ENCODE data around the gene BLCAP.
"Not testable (repeated sequence)": the region's sequence is repeated elsewhere in the genome, so short reads cannot be mapped to it uniquely, and the experiment has no call there.

Gene BLCAP, protein sequence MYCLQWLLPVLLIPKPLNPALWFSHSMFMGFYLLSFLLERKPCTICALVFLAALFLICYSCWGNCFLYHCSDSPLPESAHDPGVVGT

DNA sequence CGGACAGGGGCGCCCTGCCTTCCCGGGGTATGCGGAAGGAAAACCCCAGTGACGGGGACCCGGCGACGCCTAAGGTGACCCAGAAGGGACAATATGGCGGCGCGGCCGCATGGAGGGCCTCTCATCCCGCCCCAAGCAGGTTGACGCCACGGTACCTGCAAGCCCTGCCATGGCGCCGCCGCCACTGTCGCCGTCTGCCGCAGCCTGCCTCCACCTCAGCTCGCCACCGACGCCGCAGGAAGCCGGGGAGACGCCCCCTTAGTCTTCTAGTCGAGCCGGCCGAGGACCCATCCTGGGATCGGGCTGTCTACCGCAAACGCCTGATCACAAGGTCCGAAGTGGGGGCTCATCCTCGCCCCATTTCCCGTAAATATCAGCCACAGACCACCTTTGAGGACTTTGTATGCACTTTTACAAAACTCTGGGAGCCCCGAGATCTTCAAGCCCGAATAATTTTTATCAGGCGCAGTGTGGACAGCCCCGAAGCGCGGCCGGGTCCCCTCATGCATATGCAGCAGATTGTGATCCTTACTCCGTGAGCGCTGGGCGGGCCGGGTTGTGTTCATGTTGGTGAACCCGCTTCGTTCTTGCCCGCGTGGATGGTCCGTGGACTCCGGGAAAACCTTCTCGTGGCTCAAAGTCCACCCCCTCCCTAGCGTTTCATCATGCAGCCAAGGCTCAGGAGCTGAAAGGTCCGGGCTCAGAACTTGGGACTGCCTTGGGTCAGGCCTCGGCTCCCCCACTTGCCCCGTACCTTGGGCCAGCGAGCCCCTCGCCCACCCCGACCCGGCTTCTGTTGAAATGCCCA lies at the start of gene BLCAP:
BLCAP (minus strand) TSS at position 239 of the 808 bp plus-strand sequence. CDS start 8,702 bp downstream, outside the sequence.
- Mint-ChIP-seq H3K27me3 (no peaks in the 10 kb centered on the region), H3K4me1 (peaks cover 53% of the 10 kb centered on the region), H3K27ac (peak within 1 kb of the TSS; percentile 100), H3K4me3 (peak within 1 kb of the TSS; percentile 89 to 94), H3K9me3 (no peaks in the 10 kb centered on the region)
- peak; percentile 92 to 93 for DNase-seq
- peak; percentile 92 for ATAC-seq

GRCh38 chr20:37577436-37577835 lies 49.8 kb upstream of the BLCAP start:
- H3K27me3 Mint-ChIP-seq: peaks cover 45% of the 10 kb centered on the region
- not testable (repeated sequence) for ATAC-seq, H3K27ac Mint-ChIP-seq, H3K9me3 Mint-ChIP-seq, H3K4me3 Mint-ChIP-seq, H3K4me1 Mint-ChIP-seq, DNase-seq

GRCh38 chr20:37576911-37577310 lies 49.2 kb upstream of the BLCAP start:
- no peaks in the 10 kb centered on the region for H3K4me1 Mint-ChIP-seq
- ATAC-seq: no peak
- no peak overlapping the region for H3K4me3 Mint-ChIP-seq
- H3K27ac Mint-ChIP-seq: peak overlapping the region in 1 of 2 donors; percentile 20
- H3K27me3 Mint-ChIP-seq: peaks cover 45% of the 10 kb centered on the region
- H3K9me3 Mint-ChIP-seq: no peaks in the 10 kb centered on the region
- DNase-seq: no peak

DNA sequence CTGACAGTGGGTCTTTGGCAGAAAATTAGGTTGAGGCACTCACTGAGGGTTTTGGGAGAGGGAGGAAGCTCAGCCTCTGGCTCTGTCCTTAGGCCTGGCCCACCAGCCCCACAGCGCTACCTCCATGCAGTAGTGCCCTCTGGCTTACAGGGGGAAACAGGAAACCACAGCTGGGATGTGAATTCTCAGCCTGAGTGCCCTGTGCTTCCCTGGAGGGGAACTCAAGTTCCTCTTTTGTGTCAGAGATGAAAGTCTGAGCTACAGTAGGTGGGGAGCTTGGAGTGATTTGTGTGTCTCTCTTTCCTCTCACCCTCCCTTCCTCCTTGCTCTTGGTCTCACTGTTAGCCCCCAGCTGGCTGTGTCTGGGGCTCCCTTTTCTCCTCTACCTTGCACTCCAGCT lies 48.2 kb upstream of the BLCAP start:
- Mint-ChIP-seq H3K9me3 (no peaks in the 10 kb centered on the region), H3K4me1 (no peaks in the 10 kb centered on the region), H3K27me3 (peaks cover 44% of the 10 kb centered on the region), H3K4me3 (no peak overlapping the region), H3K27ac (no peak overlapping the region)
- ATAC-seq: no peak
- DNase-seq: no peak

- H3K9me3 Mint-ChIP-seq: no peaks in the 10 kb centered on the region
- H3K27me3 Mint-ChIP-seq: peaks cover 54% of the 10 kb centered on the region
- H3K4me3 Mint-ChIP-seq: no peak overlapping the region
- ATAC-seq: no peak
- H3K4me1 Mint-ChIP-seq: no peaks in the 10 kb centered on the region
- no peak overlapping the region for H3K27ac Mint-ChIP-seq
- no peak for DNase-seq
Measured at GRCh38 chr20:37574199-37574890, 46.7 kb upstream of the BLCAP start.

DNA sequence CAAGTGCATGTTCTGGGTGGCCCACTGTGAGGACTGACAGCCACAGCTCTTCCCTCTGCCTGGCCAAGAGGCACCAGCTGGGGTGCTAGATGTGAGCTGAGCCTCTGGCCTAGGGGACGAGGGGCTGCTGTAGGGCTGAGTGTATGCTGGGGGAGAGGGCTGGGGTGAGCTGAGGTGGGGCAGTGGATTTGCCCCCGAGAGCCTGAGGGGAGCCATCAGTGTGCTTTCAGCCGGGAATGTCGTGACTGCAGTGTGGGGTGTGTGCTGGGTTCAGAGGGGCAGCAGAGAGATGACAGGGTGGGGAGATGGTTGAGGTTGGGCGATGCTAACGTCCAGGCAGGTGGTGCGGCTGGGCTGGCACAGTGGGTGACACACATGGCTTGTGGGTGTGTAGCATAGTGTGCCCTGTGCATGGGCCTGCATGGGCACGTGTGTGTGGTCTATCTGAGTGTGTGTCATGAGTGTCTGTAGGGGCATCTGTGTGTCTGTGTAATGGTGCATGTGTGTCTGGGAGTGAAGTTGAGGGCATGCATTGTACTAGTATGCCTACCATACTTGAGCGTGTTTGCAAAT lies 46.0 kb upstream of the BLCAP start:
- Mint-ChIP-seq H3K27me3 (peaks cover 60% of the 10 kb centered on the region), H3K27ac (no peak overlapping the region)

DNA sequence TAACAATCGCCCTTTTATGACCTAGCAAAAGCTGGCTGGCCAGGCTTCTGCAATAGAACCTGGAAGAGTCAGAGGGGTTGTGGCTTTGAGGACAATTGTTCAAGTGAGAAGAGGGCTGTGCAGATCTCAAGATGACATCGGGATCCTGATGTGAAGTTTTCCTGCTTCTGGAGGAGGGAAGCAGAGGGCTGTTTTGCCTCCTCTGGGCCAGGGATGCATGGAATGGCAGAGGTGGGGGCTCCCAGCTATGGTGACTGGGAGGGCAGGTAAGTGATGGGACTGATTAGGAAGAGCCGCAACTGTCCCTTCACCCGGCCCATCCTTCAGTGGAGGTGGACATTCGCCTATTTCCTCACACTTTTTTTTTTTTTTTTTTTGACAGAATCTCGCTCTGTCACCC lies 43.4 kb upstream of the BLCAP start:
- Mint-ChIP-seq H3K4me1 (peaks cover 6% of the 10 kb centered on the region), H3K27ac (no peak overlapping the region), H3K4me3 (no peak overlapping the region), H3K27me3 (peaks cover 76% of the 10 kb centered on the region), H3K9me3 (no peaks in the 10 kb centered on the region)
- DNase-seq: no peak
- no peak for ATAC-seq

More for the DNA sequence above, 46.0 kb upstream of the BLCAP start:
- DNase-seq (no peak), ATAC-seq (no peak)
- Mint-ChIP-seq H3K4me1 (no peaks in the 10 kb centered on the region), H3K9me3 (no peaks in the 10 kb centered on the region), H3K4me3 (no peak overlapping the region)

- no peak overlapping the region for H3K4me3 Mint-ChIP-seq
- H3K27me3 Mint-ChIP-seq: peaks cover 82% of the 10 kb centered on the region
- H3K27ac Mint-ChIP-seq: no peak overlapping the region
- ATAC-seq: no peak
- H3K9me3 Mint-ChIP-seq: no peaks in the 10 kb centered on the region
- no peak for DNase-seq
- peaks cover 6% of the 10 kb centered on the region for H3K4me1 Mint-ChIP-seq
Measured at GRCh38 chr20:37570419-37570818, 42.7 kb upstream of the BLCAP start.

DNA sequence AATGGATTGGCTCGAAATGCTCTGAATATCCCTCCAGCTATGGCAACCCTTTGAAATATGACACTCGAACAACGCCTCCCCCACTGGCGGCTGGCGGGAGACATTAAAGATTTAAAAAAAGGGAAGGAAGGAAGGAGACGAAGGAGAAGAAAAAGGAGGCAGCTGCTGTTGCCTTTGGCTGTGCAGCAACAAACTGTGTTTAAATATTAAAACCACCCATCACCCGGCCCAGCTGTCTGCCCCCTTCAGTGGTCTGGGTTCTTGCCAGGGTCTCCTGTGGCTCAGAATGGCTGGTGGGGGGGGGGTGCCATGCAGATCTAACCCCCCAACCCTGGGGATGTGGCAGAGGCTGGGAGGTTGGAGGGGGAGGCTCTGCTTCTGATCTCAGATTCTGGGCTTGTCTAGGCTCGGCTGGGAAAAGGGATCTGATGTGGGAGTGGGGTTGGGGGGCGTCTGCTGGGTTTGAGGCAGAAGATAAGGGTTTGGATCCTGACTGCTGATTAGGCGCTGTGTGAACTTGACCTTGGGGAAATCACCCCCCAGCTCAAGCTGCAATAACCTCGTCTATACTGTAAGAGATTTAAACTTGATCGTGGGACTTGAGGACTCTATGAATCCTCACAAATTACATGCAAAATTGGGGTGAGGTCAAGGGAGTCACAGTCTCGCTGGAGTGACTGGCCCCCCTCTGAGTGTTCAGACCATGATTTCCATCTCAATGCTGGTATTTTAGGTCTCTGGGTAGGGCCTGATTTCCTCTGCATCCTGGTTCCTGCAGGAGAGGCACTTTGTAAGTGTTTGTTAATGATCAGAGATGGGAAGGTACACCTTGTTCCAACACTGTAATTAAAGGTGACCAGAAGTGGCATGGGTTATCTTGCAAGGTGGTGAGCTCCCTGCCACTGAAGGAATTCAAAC lies 40.3 kb upstream of the BLCAP start:
- no peak overlapping the region for H3K4me3 Mint-ChIP-seq
- no peak for DNase-seq
- no peak overlapping the region for H3K27ac Mint-ChIP-seq
- no peak for ATAC-seq
- H3K4me1 Mint-ChIP-seq: peaks cover 6% of the 10 kb centered on the region
- H3K27me3 Mint-ChIP-seq: peaks cover 88% of the 10 kb centered on the region
- H3K9me3 Mint-ChIP-seq: no peaks in the 10 kb centered on the region

- H3K27ac Mint-ChIP-seq: no peak overlapping the region
- H3K27me3 Mint-ChIP-seq: peaks cover 84% of the 10 kb centered on the region
- DNase-seq (no peak), ATAC-seq (no peak)
- peaks cover 6% of the 10 kb centered on the region for H3K4me1 Mint-ChIP-seq
- no peaks in the 10 kb centered on the region for H3K9me3 Mint-ChIP-seq
- no peak overlapping the region for H3K4me3 Mint-ChIP-seq
Measured at GRCh38 chr20:37567331-37567665, 39.6 kb upstream of the BLCAP start.

DNA sequence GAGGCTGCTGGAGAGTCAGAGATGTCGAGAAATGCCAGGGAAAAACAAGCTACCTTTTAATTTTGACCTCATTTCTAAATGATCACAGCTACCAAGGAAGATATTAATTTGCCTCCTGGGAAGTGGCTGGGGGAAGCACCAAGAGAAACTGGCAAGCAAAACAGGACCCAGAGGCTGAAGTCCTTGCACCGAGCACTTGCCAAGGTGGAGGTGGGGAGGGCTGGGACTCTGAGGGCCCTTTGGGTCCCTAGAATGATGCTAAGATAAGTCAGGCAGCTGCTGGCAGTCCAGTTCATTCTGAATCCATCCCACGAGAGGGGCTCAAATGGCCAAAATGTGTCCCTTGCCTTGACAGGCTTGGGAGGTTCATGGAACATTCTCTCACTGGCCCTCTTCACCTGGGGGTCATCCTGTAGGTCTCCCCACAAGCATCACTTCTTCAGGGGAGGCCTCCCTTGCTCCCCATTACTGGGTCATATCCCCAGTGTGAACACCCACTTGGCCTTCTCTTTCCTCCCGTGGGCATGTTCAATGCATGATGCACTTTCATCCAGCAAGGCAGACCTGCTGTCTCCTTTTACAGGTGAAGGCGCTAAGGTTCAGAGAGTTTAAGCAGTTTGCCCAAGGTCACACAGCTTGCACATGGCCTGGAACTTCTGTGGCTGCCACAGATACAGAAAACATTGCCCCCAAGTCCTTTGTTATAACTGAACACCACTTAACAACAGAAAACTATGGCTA lies 39.1 kb upstream of the BLCAP start:
- no peaks in the 10 kb centered on the region for H3K9me3 Mint-ChIP-seq
- ATAC-seq (no peak), DNase-seq (no peak)
- H3K4me1 Mint-ChIP-seq: peaks cover 6% of the 10 kb centered on the region
- peaks cover 86% of the 10 kb centered on the region for H3K27me3 Mint-ChIP-seq
- H3K4me3 Mint-ChIP-seq: no peak overlapping the region
- no peak overlapping the region for H3K27ac Mint-ChIP-seq

DNA sequence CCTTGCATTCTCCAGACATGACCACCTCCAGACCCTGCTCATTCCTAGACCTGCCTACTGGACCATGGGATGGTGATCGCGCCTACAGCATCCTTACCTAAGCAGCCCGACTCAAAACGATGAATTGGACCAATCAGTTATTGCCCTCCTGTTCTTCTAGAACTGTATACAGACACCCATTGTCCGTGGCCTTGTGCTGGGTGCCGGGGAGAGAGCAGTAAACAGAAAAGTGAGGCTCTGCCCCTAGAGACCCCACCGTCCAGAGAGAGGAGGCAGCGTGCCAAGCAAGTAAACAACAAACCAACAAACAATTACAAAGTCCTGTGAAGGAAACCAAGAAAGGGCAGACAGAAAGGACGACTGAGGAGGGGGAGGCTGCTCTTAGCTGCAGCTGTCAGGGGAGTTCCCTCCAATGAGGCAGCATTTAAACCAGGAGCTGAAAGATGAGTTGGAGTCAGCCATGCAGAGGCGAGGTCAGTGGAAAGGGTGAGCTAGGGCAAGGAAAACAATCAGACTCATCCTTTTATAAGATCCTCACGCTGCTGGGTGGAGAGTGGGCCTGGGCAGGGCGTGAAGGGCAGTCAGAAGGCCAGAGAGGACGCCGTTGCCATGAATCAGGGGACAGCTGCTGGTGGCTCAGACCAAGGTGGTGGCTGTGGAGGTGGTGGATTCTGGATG lies 37.6 kb upstream of the BLCAP start:
- H3K27ac Mint-ChIP-seq: no peak overlapping the region
- DNase-seq (no peak), ATAC-seq (no peak)
- no peaks in the 10 kb centered on the region for H3K9me3 Mint-ChIP-seq
- H3K4me1 Mint-ChIP-seq: peaks cover 6% of the 10 kb centered on the region
- no peak overlapping the region for H3K4me3 Mint-ChIP-seq
- H3K27me3 Mint-ChIP-seq: peaks cover 80% of the 10 kb centered on the region

- H3K4me1 Mint-ChIP-seq: peaks cover 6% of the 10 kb centered on the region
- H3K9me3 Mint-ChIP-seq: no peaks in the 10 kb centered on the region
- H3K4me3 Mint-ChIP-seq: no peak overlapping the region
- ATAC-seq: peak; percentile 53
- peak; percentile 43 to 52 for DNase-seq
- H3K27ac Mint-ChIP-seq: no peak overlapping the region
- H3K27me3 Mint-ChIP-seq: peaks cover 73% of the 10 kb centered on the region
Measured at GRCh38 chr20:37564388-37565133, 36.9 kb upstream of the BLCAP start.

DNA sequence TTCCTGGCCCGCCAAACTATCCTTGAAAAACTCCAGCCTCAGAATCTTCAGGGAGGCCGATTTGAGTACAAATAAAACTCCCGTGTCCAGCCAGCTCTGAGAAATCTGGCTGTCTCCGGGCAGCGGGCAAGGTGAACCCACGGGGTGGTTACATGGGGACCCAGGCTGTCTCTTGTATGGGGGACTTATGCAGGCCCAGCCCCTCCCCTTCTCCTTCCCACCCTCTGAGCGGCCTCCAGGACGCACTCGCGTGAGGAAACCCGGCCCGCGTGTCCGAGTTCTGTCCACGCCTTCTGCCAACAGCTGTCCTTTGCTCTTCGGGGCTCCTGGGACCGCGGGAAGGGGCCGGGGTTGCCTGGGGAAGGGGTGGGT lies 36.3 kb upstream of the BLCAP start:
- Mint-ChIP-seq H3K4me1 (peaks cover 6% of the 10 kb centered on the region), H3K27me3 (peaks cover 68% of the 10 kb centered on the region), H3K27ac (no peak overlapping the region), H3K4me3 (no peak overlapping the region), H3K9me3 (no peaks in the 10 kb centered on the region)
- ATAC-seq: no peak
- no peak for DNase-seq

Measured in stimulated activated naive CD8-positive, alpha-beta T cell treated with anti-CD3 and anti-CD28 coated beads, Interleukin-15, amount 100 ng/mL, for 72 hours (primary cell).